ENCODE results near the gene TP53TG5.

Gene TP53TG5

GRCh38 chr20:45370571-45371160 lies 7.5 kb downstream of the TP53TG5 start:
- ChIA-PET CTCF (interaction anchor here (2.3 kb wide), 1 partner anchor 66 kb away, joined by 9 read pairs; no protein-coding TSS in a partner anchor), POLR2A (interaction anchor here (1.0 kb wide), 1 partner anchor 37 kb away, joined by 3 read pairs; no protein-coding TSS in a partner anchor)
- DNase-seq (ENCODE audit: extremely low spot score) = no peak
- no peak for TF ChIP-seq ARNT (IDR thresholded peaks at IDR 0.05)

GRCh38 chr20:45368221-45368980 lies 9.7 kb downstream of the TP53TG5 start:
- ChIA-PET POLR2A (interaction anchor here (1.1 kb wide), 1 partner anchor 68 kb away, joined by 3 read pairs; no protein-coding TSS in a partner anchor), CTCF (interaction anchor here (1.0 kb wide), 1 partner anchor 20 kb away, joined by 3 read pairs; the partner anchor contains the start of gene SDC4)
- no peak for DNase-seq (ENCODE audit: extremely low spot score)
- TF ChIP-seq FOXA1 (IDR thresholded peaks at IDR 0.05) = no peak
- TF ChIP-seq SUZ12 (IDR thresholded peaks at IDR 0.05) = no peak
- no peak for TF ChIP-seq BHLHE40 (IDR thresholded peaks at IDR 0.05; ENCODE audit: borderline replicate concordance)
- TF ChIP-seq SP1 (IDR thresholded peaks at IDR 0.05) = no peak
- no peak for TF ChIP-seq L3MBTL2 (conservative IDR thresholded peaks at IDR 0.05)
- no peak for TF ChIP-seq ELF4 (IDR thresholded peaks at IDR 0.05)
- no peak for TF ChIP-seq ARNT (IDR thresholded peaks at IDR 0.05)
- no peak for TF ChIP-seq HDGF (IDR thresholded peaks at IDR 0.05; ENCODE audit: borderline replicate concordance)
- no peak for TF ChIP-seq FOXK2 (IDR thresholded peaks at IDR 0.05)
- TF ChIP-seq PKNOX1 (IDR thresholded peaks at IDR 0.05) = no peak
- no peak for TF ChIP-seq TARDBP (IDR thresholded peaks at IDR 0.05)

GRCh38 chr20:45367126-45367525 lies 11.0 kb downstream of the TP53TG5 start:
- ChIA-PET POLR2A (no interaction called here), CTCF (no interaction called here)
- TF ChIP-seq FOXM1 (IDR thresholded peaks at IDR 0.05; ENCODE audit: borderline replicate concordance) (no peak), TARDBP (IDR thresholded peaks at IDR 0.05) (no peak), HDGF (IDR thresholded peaks at IDR 0.05; ENCODE audit: borderline replicate concordance) (no peak), PKNOX1 (IDR thresholded peaks at IDR 0.05) (no peak), ARNT (IDR thresholded peaks at IDR 0.05) (no peak), SUZ12 (IDR thresholded peaks at IDR 0.05) (no peak), FOXA1 (IDR thresholded peaks at IDR 0.05) (no peak), LEF1 (IDR thresholded peaks at IDR 0.05; ENCODE audit: borderline replicate concordance) (no peak), ZNF384 (IDR thresholded peaks at IDR 0.05) (no peak), BHLHE40 (IDR thresholded peaks at IDR 0.05; ENCODE audit: borderline replicate concordance) (no peak), NFRKB (IDR thresholded peaks at IDR 0.05) (no peak)
- DNase-seq (ENCODE audit: extremely low spot score) = no peak

- ChIA-PET CTCF (no interaction called here), POLR2A (no interaction called here)
- TF ChIP-seq SP1 (IDR thresholded peaks at IDR 0.05) (no peak), HDGF (IDR thresholded peaks at IDR 0.05; ENCODE audit: borderline replicate concordance) (no peak), ARNT (IDR thresholded peaks at IDR 0.05) (no peak), SUZ12 (IDR thresholded peaks at IDR 0.05) (no peak), PKNOX1 (IDR thresholded peaks at IDR 0.05) (no peak), ZNF384 (IDR thresholded peaks at IDR 0.05) (no peak), NFRKB (IDR thresholded peaks at IDR 0.05) (no peak), CTBP1 (IDR thresholded peaks at IDR 0.05; ENCODE audit: borderline replicate concordance) (no peak), L3MBTL2 (conservative IDR thresholded peaks at IDR 0.05) (no peak), BHLHE40 (IDR thresholded peaks at IDR 0.05; ENCODE audit: borderline replicate concordance) (no peak), FOXA1 (IDR thresholded peaks at IDR 0.05) (no peak), LEF1 (IDR thresholded peaks at IDR 0.05; ENCODE audit: borderline replicate concordance) (no peak), FOXK2 (IDR thresholded peaks at IDR 0.05) (no peak), TARDBP (IDR thresholded peaks at IDR 0.05) (no peak), FOXM1 (IDR thresholded peaks at IDR 0.05; ENCODE audit: borderline replicate concordance) (no peak), ELF4 (IDR thresholded peaks at IDR 0.05) (no peak)
- DNase-seq (ENCODE audit: extremely low spot score) = no peak
Observed at GRCh38 chr20:45366631-45367030, 11.5 kb downstream of the TP53TG5 start.

- CTCF ChIA-PET = no interaction called here
- POLR2A ChIA-PET = no interaction called here
- no peak for TF ChIP-seq ELF4 (IDR thresholded peaks at IDR 0.05)
- no peak for TF ChIP-seq ARNT (IDR thresholded peaks at IDR 0.05)
- TF ChIP-seq PKNOX1 (IDR thresholded peaks at IDR 0.05) = no peak
- no peak for TF ChIP-seq BHLHE40 (IDR thresholded peaks at IDR 0.05; ENCODE audit: borderline replicate concordance)
- TF ChIP-seq LEF1 (IDR thresholded peaks at IDR 0.05; ENCODE audit: borderline replicate concordance) = no peak
- DNase-seq (ENCODE audit: extremely low spot score) = no peak
Observed at GRCh38 chr20:45366192-45366591, 11.9 kb downstream of the TP53TG5 start.

All from HEK293T (cell line).